ENCODE data around the gene GPATCH8. TPM values are rescaled to one million over a fixed set of nuclear protein-coding genes. Genes with fewer than 3 reads are reported as not detected.

GPATCH8 gene
- total and polyA plus RNA-seq, 2 of the 8 experiments (the other 6 are each of a cell fraction or from before 2014, with no cell fraction given) = 20.5 to 58.1 TPM

DNA sequence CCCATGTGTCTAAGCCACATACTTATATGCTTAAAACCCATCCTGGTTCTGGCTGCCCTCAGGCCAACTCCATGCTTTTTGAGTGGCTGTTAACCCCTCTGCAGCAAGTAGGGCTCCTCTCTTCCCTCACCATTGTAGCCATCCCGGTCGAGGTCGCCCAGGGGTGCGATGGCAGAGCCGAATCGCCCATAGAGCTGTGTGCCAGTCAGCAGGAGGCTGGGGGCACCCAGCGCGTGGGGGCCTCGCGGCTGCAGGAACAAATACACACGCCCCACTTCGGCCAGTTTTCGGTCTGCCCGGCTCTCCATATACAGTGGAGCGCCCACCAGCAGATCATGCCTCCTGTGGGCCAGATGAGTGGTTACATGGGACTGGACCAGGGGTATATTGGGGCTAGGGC lies 119.8 kb downstream of the GPATCH8 start:
- DNase-seq (ENCODE audit: low read depth in 1 of 2, low spot score in 2 of 2) (no peak), FAIRE-seq (no peak)
- Histone ChIP-seq H2AK5ac (ENCODE audit: low read depth, low read length) (no peak overlapping the region), H3K79me1 (ENCODE audit: low read depth, low read length) (no peaks in the 10 kb centered on the region), H3K56ac (replicated peaks; ENCODE audit: insufficient read length, low read depth, low read length) (no peak overlapping the region), H3K4ac (replicated peaks; ENCODE audit: insufficient read length, low read depth, low read length) (no peak overlapping the region), H2BK120ac (replicated peaks; ENCODE audit: low read depth, low read length) (no peak overlapping the region), H3K79me2 (ENCODE audit: control insufficient read depth in 1 of 2, insufficient read depth in 2 of 2, low read length in 2 of 2) (no peaks in the 10 kb centered on the region), H3K36me3 (ENCODE audit: control insufficient read depth in 2 of 4, insufficient read depth in 4 of 4, low read length in 3 of 4) (no peaks in the 10 kb centered on the region), H3K27me3 (replicated peaks in 1 of 4; ENCODE audit: control insufficient read depth in 3 of 4, extremely low read depth in 1 of 4, insufficient read depth in 3 of 4, low read length in 3 of 4) (peaks cover 10 to 34% (median 31%) of the 10 kb centered on the region in 4 experiments), H3K18ac (ENCODE audit: extremely low read depth, low read length) (no peak overlapping the region), H2BK5ac (ENCODE audit: low read depth, low read length) (no peak overlapping the region), H4K20me1 (replicated peaks in 1 of 2; ENCODE audit: control insufficient read depth in 1 of 2, insufficient read depth in 2 of 2, low read length in 2 of 2) (peaks cover 0 to 4% of the 10 kb centered on the region in 2 experiments), H2BK20ac (ENCODE audit: low read length) (no peak overlapping the region), H3K14ac (ENCODE audit: insufficient read length) (no peak overlapping the region), H4K91ac (replicated peaks; ENCODE audit: insufficient read length, low read length) (no peak overlapping the region), H3K9me3 (ENCODE audit: insufficient read depth in 2 of 2, low read depth in 1 of 2, low read length in 1 of 2) (no peaks in the 10 kb centered on the region), H3K4me1 (replicated peaks in 1 of 4; ENCODE audit: control insufficient read depth in 3 of 4, insufficient read depth in 4 of 4, low read length in 3 of 4) (peaks cover 3 to 21% (median 7%) of the 10 kb centered on the region in 4 experiments; a peak in 6 of 7 replicates), H3K23ac (ENCODE audit: insufficient read length) (no peak overlapping the region), H3K4me3 (ENCODE audit: extremely low read depth in 1 of 4, insufficient read depth in 2 of 4, low read depth in 3 of 4, low read length in 4 of 4) (no peak overlapping the region), H2BK12ac (ENCODE audit: low read depth, low read length) (no peak overlapping the region), H4K8ac (ENCODE audit: extremely low read depth, insufficient read depth, low read length) (no peak overlapping the region), H3K4me2 (ENCODE audit: insufficient read depth in 1 of 2, low read depth in 2 of 2, low read length in 2 of 2) (peak overlapping the region; percentile 5 to 84; a peak in 2 of 4 replicates), H3K9ac (replicated peaks in 1 of 4; ENCODE audit: extremely low read depth in 1 of 4, low read depth in 3 of 4, low read length in 3 of 4) (no peak overlapping the region), H3K23me2 (ENCODE audit: low read depth, low read length) (peaks cover 12% of the 10 kb centered on the region; the same call in 1 of the 2 replicates), H4K5ac (ENCODE audit: insufficient read length, low read depth, low read length) (no peak overlapping the region), H2BK15ac (ENCODE audit: low read length) (no peak overlapping the region), H2AFZ (ENCODE audit: low read length) (no peak overlapping the region), H3K27ac (ENCODE audit: low read depth, low read length) (no peak overlapping the region)
- POLR2A ChIA-PET (ENCODE audit: partially characterized antibody) = no interaction called here
- 87% methylated on average over 15 of the region's 15 CpGs; no CpG with 5 or more reads in 1 of the 2 experiments for WGBS, 2 experiments (ENCODE audit: extremely low coverage in 1 of 2, insufficient coverage in 1 of 2, insufficient read length in 1 of 2, insufficient replicate concordance in 2 of 2, low coverage in 1 of 2, low lambda C conversion rate in 2 of 2, missing lambda C conversion rate in 1 of 2)
- CTCF ChIA-PET (ENCODE audit: partially characterized antibody) = interaction anchor here (1.5 kb wide), 1 partner anchor 28 kb away, joined by 3 read pairs; no protein-coding TSS in a partner anchor
- TF ChIP-seq CBX5 (IDR thresholded peaks at IDR 0.05; ENCODE audit: low read depth, low read length) = no peak
- no peak for TF ChIP-seq JUND (IDR thresholded peaks at IDR 0.05; ENCODE audit: low read length)
- TF ChIP-seq ATF2 (IDR thresholded peaks at IDR 0.05; ENCODE audit: low read length) = no peak
- no peak for TF ChIP-seq NRF1 (IDR thresholded peaks at IDR 0.05; ENCODE audit: low read depth, low read length)
- TF ChIP-seq SIRT6 (IDR thresholded peaks at IDR 0.05; ENCODE audit: low read length) = no peak
- TF ChIP-seq PHF8 (conservative IDR thresholded peaks at IDR 0.05; ENCODE audit: low read depth, low read length) = no peak
- no peak for TF ChIP-seq CTBP2 (IDR thresholded peaks at IDR 0.05; ENCODE audit: borderline replicate concordance, insufficient read depth, insufficient read length, low read length)
- no peak for TF ChIP-seq CEBPB (IDR thresholded peaks at IDR 0.05; ENCODE audit: low read depth, low read length)
- TF ChIP-seq, protein P1, sequence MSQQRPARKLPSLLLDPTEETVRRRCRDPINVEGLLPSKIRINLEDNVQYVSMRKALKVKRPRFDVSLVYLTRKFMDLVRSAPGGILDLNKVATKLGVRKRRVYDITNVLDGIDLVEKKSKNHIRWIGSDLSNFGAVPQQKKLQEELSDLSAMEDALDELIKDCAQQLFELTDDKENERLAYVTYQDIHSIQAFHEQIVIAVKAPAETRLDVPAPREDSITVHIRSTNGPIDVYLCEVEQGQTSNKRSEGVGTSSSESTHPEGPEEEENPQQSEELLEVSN (IDR thresholded peaks at IDR 0.05) = no peak
- no peak for TF ChIP-seq HDAC2 (IDR thresholded peaks at IDR 0.05; ENCODE audit: borderline replicate concordance in 1 of 2, low read depth in 2 of 2, low read length in 2 of 2)
- no peak for TF ChIP-seq RNF2 (IDR thresholded peaks at IDR 0.05; ENCODE audit: borderline replicate concordance, low read depth, low read length, missing control alignments, poor library complexity, severe bottlenecking)

Measured in H1 (cell line).